MM.1S (cell line): ENCODE data around the gene TANC1.

Experiments
- EZH2 ChIP-seq: fragments of 300-600 bp; sonication (generic); optimal IDR thresholded peaks from 2 replicates; pipeline ENCODE3; 2017; ENCODE audit warnings: low read depth, mild to moderate bottlenecking, antibody characterized with exemption, low read length, mixed read lengths
- EZH2phosphoT487 ChIP-seq: fragments of 300-600 bp; sonication (generic); IDR thresholded peaks from 2 replicates; pipeline ENCODE4 v1.6.1; 2018; ENCODE audit warnings: antibody characterized with exemption, low read length
- TF ChIP-seq, protein P1 (sequence below): fragments of 300-600 bp; sonication (generic); IDR thresholded peaks from 2 replicates; pipeline ENCODE4 v1.5.1; 2016; ENCODE audit warnings: antibody characterized with exemption, low read length, mixed read lengths

DNA sequence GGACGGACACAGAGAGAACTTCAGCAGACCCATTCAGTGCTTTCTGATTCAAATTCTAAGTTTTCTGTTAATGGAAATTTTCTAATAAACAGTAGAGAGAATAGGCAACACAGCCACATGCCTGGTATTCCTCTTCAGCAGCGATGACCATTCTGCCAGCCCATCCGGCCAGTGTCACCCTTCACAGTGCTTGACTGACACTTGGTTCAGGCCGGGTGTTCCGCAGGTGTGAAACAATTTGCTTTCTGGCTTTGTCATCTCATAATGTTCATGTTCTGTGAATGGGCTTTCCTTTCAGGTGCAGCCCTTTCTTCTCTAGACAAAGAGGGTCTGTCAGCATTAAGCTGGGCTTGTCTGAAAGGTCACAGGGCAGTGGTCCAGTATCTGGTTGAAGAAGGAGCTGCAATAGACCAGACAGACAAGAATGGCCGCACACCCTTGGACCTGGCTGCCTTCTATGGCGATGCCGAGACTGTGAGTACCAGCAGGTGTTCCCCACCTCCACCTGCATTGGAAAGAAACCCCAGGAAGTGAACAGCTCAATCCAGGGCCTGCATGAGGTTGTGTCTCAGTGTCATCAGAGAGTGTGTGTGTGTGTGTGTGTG lies 251.1 kb downstream of the TANC1 start:
- TF ChIP-seq, protein P1, sequence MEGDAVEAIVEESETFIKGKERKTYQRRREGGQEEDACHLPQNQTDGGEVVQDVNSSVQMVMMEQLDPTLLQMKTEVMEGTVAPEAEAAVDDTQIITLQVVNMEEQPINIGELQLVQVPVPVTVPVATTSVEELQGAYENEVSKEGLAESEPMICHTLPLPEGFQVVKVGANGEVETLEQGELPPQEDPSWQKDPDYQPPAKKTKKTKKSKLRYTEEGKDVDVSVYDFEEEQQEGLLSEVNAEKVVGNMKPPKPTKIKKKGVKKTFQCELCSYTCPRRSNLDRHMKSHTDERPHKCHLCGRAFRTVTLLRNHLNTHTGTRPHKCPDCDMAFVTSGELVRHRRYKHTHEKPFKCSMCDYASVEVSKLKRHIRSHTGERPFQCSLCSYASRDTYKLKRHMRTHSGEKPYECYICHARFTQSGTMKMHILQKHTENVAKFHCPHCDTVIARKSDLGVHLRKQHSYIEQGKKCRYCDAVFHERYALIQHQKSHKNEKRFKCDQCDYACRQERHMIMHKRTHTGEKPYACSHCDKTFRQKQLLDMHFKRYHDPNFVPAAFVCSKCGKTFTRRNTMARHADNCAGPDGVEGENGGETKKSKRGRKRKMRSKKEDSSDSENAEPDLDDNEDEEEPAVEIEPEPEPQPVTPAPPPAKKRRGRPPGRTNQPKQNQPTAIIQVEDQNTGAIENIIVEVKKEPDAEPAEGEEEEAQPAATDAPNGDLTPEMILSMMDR: no peak
- TF ChIP-seq EZH2: no peak
- TF ChIP-seq EZH2phosphoT487: no peak
